Measurements from ENCODE around the gene LHFPL2.

LHFPL2 gene

GRCh38 chr5:78509145-78509865, 139.3 kb downstream of the LHFPL2 start:
- Histone ChIP-seq H3K27ac (ENCODE audit: low read depth, low read length) (no peak overlapping the region), H3K9me3 (ENCODE audit: low read length) (no peaks in the 10 kb centered on the region), H3K9ac (ENCODE audit: low read length) (peak overlapping the region; percentile 34), H3K27me3 (ENCODE audit: control insufficient read depth in 1 of 2, insufficient read depth in 2 of 2, low read length in 2 of 2) (no peaks in the 10 kb centered on the region), H3K36me3 (ENCODE audit: insufficient read depth, low read length) (no peaks in the 10 kb centered on the region), H3K4me3 (ENCODE audit: low read depth in 1 of 2, low read length in 2 of 2) (peak overlapping the region in 1 of 2 donors; percentile 60), H3K4me1 (ENCODE audit: insufficient read depth, low read length) (peaks cover 75% of the 10 kb centered on the region)

GRCh38 chr5:78508186-78508765, 140.3 kb downstream of the LHFPL2 start:
- no peaks in the 10 kb centered on the region for H3K27me3 ChIP-seq (ENCODE audit: control insufficient read depth in 1 of 2, insufficient read depth in 2 of 2, low read length in 2 of 2)
- no peak overlapping the region for H3K9ac ChIP-seq (ENCODE audit: low read length)
- peaks cover 80% of the 10 kb centered on the region for H3K4me1 ChIP-seq (ENCODE audit: insufficient read depth, low read length)
- H3K9me3 ChIP-seq (ENCODE audit: low read length): no peaks in the 10 kb centered on the region
- H3K4me3 ChIP-seq (ENCODE audit: low read depth in 1 of 2, low read length in 2 of 2): peak overlapping the region; percentile 25 to 60
- H3K36me3 ChIP-seq (ENCODE audit: insufficient read depth, low read length): no peaks in the 10 kb centered on the region
- H3K27ac ChIP-seq (ENCODE audit: low read depth, low read length): peak overlapping the region; percentile 27

GRCh38 chr5:78507531-78507930, 141.0 kb downstream of the LHFPL2 start:
- Histone ChIP-seq H3K27ac (ENCODE audit: low read depth, low read length) (no peak overlapping the region), H3K4me3 (ENCODE audit: low read depth in 1 of 2, low read length in 2 of 2) (no peak overlapping the region), H3K4me1 (ENCODE audit: insufficient read depth, low read length) (peaks cover 80% of the 10 kb centered on the region)

GRCh38 chr5:78506261-78507024, 142.1 kb downstream of the LHFPL2 start:
- Histone ChIP-seq H3K36me3 (ENCODE audit: insufficient read depth, low read length) (no peaks in the 10 kb centered on the region), H3K4me1 (ENCODE audit: insufficient read depth, low read length) (peaks cover 83% of the 10 kb centered on the region), H3K9ac (ENCODE audit: low read length) (peak overlapping the region; percentile 3), H3K27me3 (ENCODE audit: control insufficient read depth in 1 of 2, insufficient read depth in 2 of 2, low read length in 2 of 2) (no peaks in the 10 kb centered on the region), H3K9me3 (ENCODE audit: low read length) (no peaks in the 10 kb centered on the region), H3K4me3 (ENCODE audit: low read depth in 1 of 2, low read length in 2 of 2) (no peak overlapping the region), H3K27ac (ENCODE audit: low read depth, low read length) (peak overlapping the region; percentile 86)

More at GRCh38 chr5:78507531-78507930, 141.0 kb downstream of the LHFPL2 start:
- Histone ChIP-seq H3K9ac (ENCODE audit: low read length) (no peak overlapping the region), H3K27me3 (ENCODE audit: control insufficient read depth in 1 of 2, insufficient read depth in 2 of 2, low read length in 2 of 2) (no peaks in the 10 kb centered on the region), H3K36me3 (ENCODE audit: insufficient read depth, low read length) (no peaks in the 10 kb centered on the region), H3K9me3 (ENCODE audit: low read length) (no peaks in the 10 kb centered on the region)

GRCh38 chr5:78505860-78506259, 142.7 kb downstream of the LHFPL2 start:
- H3K9me3 ChIP-seq (ENCODE audit: low read length): no peaks in the 10 kb centered on the region
- H3K36me3 ChIP-seq (ENCODE audit: insufficient read depth, low read length): no peaks in the 10 kb centered on the region
- no peaks in the 10 kb centered on the region for H3K27me3 ChIP-seq (ENCODE audit: control insufficient read depth in 1 of 2, insufficient read depth in 2 of 2, low read length in 2 of 2)
- H3K27ac ChIP-seq (ENCODE audit: low read depth, low read length): peak overlapping the region; percentile 86
- H3K4me1 ChIP-seq (ENCODE audit: insufficient read depth, low read length): peaks cover 80% of the 10 kb centered on the region
- H3K4me3 ChIP-seq (ENCODE audit: low read depth in 1 of 2, low read length in 2 of 2): no peak overlapping the region
- H3K9ac ChIP-seq (ENCODE audit: low read length): peak overlapping the region; percentile 3

DNA sequence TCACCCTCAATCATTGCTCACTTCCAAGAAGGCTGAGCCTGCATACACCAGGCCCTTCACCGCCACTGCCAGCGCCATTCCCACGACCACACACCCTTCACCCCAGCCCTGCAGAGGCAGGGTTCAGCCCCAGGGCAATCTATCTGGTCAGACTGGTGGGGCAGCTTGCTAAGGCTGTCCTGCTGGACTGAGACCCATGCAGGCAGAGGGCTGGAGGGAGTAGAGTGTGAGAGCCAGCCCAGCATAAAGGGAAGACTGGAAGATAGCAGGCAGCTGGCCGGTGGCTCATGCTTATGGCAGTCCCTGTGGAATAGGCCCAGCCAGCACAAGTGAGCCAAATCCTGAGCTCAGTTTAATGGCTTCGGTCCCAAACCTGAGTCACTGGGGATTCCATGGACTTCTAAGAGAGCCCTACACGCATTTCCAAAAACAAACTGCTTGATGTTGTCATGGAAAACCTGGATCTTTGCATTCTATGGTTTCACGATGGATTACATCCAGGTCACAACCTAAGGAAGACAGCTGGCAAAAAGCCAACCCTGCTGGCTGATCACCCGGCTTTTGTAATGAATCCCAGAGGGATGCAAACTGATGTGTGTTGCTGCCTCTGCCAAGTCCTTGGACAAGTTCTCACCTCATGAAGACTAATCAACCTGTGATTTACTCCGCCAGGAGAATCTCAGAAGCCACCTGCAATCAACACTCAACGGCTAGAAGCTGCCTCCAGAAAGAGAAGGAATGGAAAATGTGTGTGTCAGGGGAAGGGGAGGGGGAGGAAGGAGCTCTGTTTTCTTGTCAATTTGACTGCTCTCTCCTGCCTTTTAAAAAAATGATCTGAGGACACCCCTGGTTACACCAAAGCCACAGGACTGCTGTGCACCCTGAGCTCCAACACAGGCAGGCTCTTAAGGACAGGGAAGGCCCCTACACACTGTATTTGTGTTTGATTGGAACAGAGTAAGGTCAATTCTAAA, 143.6 kb downstream of the LHFPL2 start:
- no peaks in the 10 kb centered on the region for H3K9me3 ChIP-seq (ENCODE audit: low read length)
- H3K36me3 ChIP-seq (ENCODE audit: insufficient read depth, low read length): no peaks in the 10 kb centered on the region
- peak overlapping the region; percentile 86 for H3K27ac ChIP-seq (ENCODE audit: low read depth, low read length)
- H3K4me1 ChIP-seq (ENCODE audit: insufficient read depth, low read length): peaks cover 77% of the 10 kb centered on the region
- no peak overlapping the region for H3K9ac ChIP-seq (ENCODE audit: low read length)
- peak overlapping the region in 1 of 2 donors; percentile 12 for H3K4me3 ChIP-seq (ENCODE audit: low read depth in 1 of 2, low read length in 2 of 2)
- no peaks in the 10 kb centered on the region for H3K27me3 ChIP-seq (ENCODE audit: control insufficient read depth in 1 of 2, insufficient read depth in 2 of 2, low read length in 2 of 2)

GRCh38 chr5:78503958-78504653, 144.5 kb downstream of the LHFPL2 start:
- Histone ChIP-seq H3K9me3 (ENCODE audit: low read length) (no peaks in the 10 kb centered on the region), H3K36me3 (ENCODE audit: insufficient read depth, low read length) (no peaks in the 10 kb centered on the region), H3K27ac (ENCODE audit: low read depth, low read length) (peak overlapping the region; percentile 86), H3K27me3 (ENCODE audit: control insufficient read depth in 1 of 2, insufficient read depth in 2 of 2, low read length in 2 of 2) (no peaks in the 10 kb centered on the region), H3K4me3 (ENCODE audit: low read depth in 1 of 2, low read length in 2 of 2) (no peak overlapping the region), H3K9ac (ENCODE audit: low read length) (no peak overlapping the region), H3K4me1 (ENCODE audit: insufficient read depth, low read length) (peaks cover 77% of the 10 kb centered on the region)

- H3K4me1 ChIP-seq (ENCODE audit: insufficient read depth, low read length): peaks cover 77% of the 10 kb centered on the region
Measured at GRCh38 chr5:78501411-78502352, 146.9 kb downstream of the LHFPL2 start.

GRCh38 chr5:78500871-78501270, 147.7 kb downstream of the LHFPL2 start:
- no peak overlapping the region for H3K27ac ChIP-seq (ENCODE audit: low read depth, low read length)
- H3K4me1 ChIP-seq (ENCODE audit: insufficient read depth, low read length): peaks cover 77% of the 10 kb centered on the region
- H3K4me3 ChIP-seq (ENCODE audit: low read depth in 1 of 2, low read length in 2 of 2): no peak overlapping the region

More at GRCh38 chr5:78501411-78502352, 146.9 kb downstream of the LHFPL2 start:
- Histone ChIP-seq H3K36me3 (ENCODE audit: insufficient read depth, low read length) (no peaks in the 10 kb centered on the region), H3K27me3 (ENCODE audit: control insufficient read depth in 1 of 2, insufficient read depth in 2 of 2, low read length in 2 of 2) (no peaks in the 10 kb centered on the region), H3K4me3 (ENCODE audit: low read depth in 1 of 2, low read length in 2 of 2) (no peak overlapping the region), H3K9me3 (ENCODE audit: low read length) (no peaks in the 10 kb centered on the region), H3K27ac (ENCODE audit: low read depth, low read length) (no peak overlapping the region), H3K9ac (ENCODE audit: low read length) (no peak overlapping the region)

DNA sequence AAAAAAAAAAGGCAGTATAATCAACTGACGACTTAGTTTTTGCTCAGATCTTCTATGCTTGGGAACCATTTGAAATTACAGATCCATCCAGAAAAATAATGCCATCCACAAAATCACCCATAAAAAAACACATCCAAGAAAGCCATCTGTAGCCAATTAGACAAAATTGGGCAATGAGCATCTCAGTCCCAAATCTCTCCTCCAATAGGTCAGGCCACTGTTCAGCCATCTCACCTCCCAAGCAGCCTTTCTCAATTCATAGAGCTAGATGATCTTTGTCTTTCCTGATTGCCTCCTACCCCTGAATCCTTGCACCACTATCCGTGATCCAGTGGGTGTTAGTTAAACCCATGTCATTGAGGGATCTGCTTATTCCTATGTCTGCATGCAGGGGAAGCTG, 148.5 kb downstream of the LHFPL2 start:
- Histone ChIP-seq H3K27ac (ENCODE audit: low read depth, low read length) (no peak overlapping the region), H3K9ac (ENCODE audit: low read length) (no peak overlapping the region), H3K4me3 (ENCODE audit: low read depth in 1 of 2, low read length in 2 of 2) (no peak overlapping the region), H3K27me3 (ENCODE audit: control insufficient read depth in 1 of 2, insufficient read depth in 2 of 2, low read length in 2 of 2) (no peaks in the 10 kb centered on the region), H3K4me1 (ENCODE audit: insufficient read depth, low read length) (peaks cover 68% of the 10 kb centered on the region), H3K9me3 (ENCODE audit: low read length) (no peaks in the 10 kb centered on the region), H3K36me3 (ENCODE audit: insufficient read depth, low read length) (no peaks in the 10 kb centered on the region)

More at GRCh38 chr5:78500871-78501270, 147.7 kb downstream of the LHFPL2 start:
- Histone ChIP-seq H3K9ac (ENCODE audit: low read length) (no peak overlapping the region), H3K36me3 (ENCODE audit: insufficient read depth, low read length) (no peaks in the 10 kb centered on the region), H3K27me3 (ENCODE audit: control insufficient read depth in 1 of 2, insufficient read depth in 2 of 2, low read length in 2 of 2) (no peaks in the 10 kb centered on the region), H3K9me3 (ENCODE audit: low read length) (no peaks in the 10 kb centered on the region)

Measured in muscle layer of colon (tissue), 2 donors.